ENCODE results near the gene DLAT. TPM values are rescaled to one million over a fixed set of nuclear protein-coding genes. Genes with fewer than 3 reads are reported as not detected.
"Not testable (repeated sequence)": the region's sequence is repeated elsewhere in the genome, so short reads cannot be mapped to it uniquely, and the experiment has no call there.

The DLAT gene
- total RNA-seq, 1 donor from 2014 or later = 59.2 TPM

DNA sequence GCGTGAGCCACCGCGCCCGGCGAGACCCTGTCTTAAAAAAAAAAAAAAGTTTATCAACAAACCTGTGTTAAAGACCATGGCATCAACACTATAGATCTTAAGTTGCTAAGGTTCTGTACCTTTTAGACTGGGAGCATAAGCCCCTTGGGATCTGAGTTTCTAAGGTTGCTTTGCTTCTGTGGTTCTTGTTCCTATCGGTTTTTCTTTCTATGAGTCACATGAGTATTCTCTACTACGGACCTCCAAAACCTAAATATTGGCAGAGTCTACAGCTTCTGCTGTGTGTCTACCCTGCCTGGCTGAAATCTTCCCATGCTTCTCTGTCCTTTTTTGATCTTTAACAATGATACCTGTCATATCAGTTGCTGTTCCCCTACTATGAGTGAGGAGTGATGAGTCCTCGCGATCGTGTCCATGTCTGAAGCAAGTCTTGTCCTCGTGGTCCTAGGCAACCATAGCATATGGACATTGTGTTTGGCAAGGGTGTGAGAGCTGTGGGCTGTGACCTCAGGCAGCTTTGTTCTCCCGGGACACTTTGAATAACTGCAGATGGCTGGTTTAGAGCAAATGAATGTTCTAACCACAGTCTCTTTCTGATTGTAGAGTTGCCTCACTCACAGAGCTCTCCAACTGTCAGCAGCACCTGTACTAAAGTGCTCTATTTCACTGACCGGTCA is 9.0 kb upstream of the DLAT start:
- Mint-ChIP-seq H3K36me3 (ENCODE audit: low read depth) (peaks cover 11% of the 10 kb centered on the region), H3K4me3 (no peak overlapping the region), H3K9me3 (no peaks in the 10 kb centered on the region), H3K27ac (no peak overlapping the region), H3K27me3 (no peaks in the 10 kb centered on the region), H3K4me1 (no peaks in the 10 kb centered on the region)
- intact Hi-C loops (cut with micrococcal nuclease) = no loop called here
- DNase-seq = peak; percentile 43

DNA sequence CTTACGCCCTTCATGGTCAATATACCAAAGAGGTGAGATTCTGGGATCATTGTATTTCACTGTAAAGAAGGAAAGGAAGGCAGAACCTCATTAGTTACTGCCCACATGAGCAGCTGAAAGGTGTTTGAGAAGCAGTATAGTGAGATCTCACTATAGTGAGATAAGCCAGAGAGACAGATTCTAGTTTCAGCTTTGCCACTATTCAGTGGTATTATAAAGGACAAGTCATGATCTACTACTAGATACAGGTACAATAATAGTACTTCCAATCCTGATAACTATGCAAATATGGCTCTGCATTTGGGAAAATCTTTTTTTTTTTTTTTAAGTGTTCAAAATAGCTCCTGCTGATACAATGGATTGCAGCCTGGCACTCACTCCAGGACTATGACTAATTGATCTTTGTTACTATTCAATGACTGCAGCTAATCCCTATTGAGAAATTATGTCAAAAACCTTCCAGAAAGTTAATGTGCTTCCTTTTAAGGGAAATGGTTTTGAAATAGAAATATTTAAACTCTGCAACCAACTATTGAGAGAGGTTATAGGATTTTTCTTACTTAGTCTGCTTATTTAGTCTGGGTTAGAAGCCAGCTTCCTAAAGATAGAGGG is 8.3 kb upstream of the DLAT start:
- Mint-ChIP-seq H3K27ac (no peak overlapping the region), H3K4me1 (no peaks in the 10 kb centered on the region), H3K9me3 (no peaks in the 10 kb centered on the region), H3K4me3 (no peak overlapping the region), H3K27me3 (no peaks in the 10 kb centered on the region), H3K36me3 (ENCODE audit: low read depth) (peaks cover 11% of the 10 kb centered on the region)
- DNase-seq = no peak
- intact Hi-C loops (cut with micrococcal nuclease) = no loop called here

DNA sequence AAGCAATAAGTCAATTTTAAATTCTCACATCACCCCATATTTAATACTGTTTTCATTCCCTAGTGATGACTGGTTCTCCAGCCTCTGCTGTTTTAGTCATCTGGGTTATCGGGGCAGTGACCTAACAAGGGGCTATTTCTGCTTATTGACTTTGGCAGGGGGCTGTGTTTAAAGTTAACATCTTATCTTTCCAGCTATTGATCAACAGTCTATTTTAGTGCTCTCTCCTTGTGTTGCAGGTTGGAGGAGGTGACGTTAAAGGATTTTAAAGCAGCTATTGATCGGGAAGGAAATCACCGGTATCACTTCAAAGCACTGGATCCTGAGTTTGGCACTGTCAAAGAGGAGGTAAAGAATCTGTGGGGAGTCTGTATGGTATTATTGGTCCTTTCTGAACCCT is 7.7 kb upstream of the DLAT start:
- H3K4me3 Mint-ChIP-seq = no peak overlapping the region
- H3K36me3 Mint-ChIP-seq (ENCODE audit: low read depth) = peaks cover 11% of the 10 kb centered on the region
- DNase-seq = peak; percentile 35
- H3K9me3 Mint-ChIP-seq = no peaks in the 10 kb centered on the region
- intact Hi-C loops (cut with micrococcal nuclease) = no loop called here
- H3K4me1 Mint-ChIP-seq = no peaks in the 10 kb centered on the region
- H3K27me3 Mint-ChIP-seq = no peaks in the 10 kb centered on the region
- no peak overlapping the region for H3K27ac Mint-ChIP-seq

DNA sequence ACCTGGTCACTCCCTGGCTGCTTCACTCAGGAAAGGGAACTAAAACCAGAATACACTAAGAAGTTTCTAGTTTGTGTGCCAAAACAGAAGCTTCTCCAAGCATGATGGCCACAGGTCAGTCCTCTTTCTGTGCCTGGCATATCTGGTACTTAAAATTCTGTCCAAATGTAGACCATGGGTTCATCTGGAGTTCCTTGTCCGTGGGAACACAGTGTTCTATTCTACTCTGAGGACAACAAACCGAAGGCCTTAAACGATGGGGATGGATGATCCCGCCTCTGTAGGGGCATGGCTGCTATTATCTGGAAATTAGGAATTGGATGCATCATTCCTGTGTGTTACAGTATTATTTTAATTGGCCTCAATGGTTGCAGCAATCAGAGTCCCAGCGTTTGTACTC is 6.1 kb upstream of the DLAT start:
- Mint-ChIP-seq H3K4me1 (peaks cover 6% of the 10 kb centered on the region), H3K27me3 (no peaks in the 10 kb centered on the region), H3K9me3 (no peaks in the 10 kb centered on the region), H3K4me3 (no peak overlapping the region), H3K27ac (no peak overlapping the region), H3K36me3 (ENCODE audit: low read depth) (peaks cover 16% of the 10 kb centered on the region)
- DNase-seq = peak; percentile 40
- intact Hi-C loops (cut with micrococcal nuclease) = no loop called here

DNA sequence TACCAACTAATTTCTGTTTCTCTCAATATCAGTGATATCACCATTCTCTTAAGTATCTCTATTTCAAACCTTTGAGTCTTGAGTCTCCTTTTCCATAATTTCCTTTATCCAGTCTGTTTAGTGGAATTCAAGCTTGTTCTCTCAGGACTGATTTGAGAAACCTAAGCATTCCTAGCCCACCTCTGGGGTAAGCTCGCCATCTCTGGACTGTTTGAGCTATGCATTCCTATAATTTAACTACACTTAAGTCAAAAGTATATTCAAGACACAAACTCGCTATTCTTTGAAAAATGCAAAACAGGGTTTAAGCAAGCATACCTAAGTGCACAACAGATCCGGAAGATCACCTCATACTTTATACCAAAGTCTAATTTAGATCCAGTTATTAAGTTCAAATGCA is 2.1 kb upstream of the DLAT start:
- Mint-ChIP-seq H3K27ac (peak overlapping the region; percentile 35), H3K9me3 (no peaks in the 10 kb centered on the region), H3K4me3 (peak overlapping the region; percentile 50)

DNA sequence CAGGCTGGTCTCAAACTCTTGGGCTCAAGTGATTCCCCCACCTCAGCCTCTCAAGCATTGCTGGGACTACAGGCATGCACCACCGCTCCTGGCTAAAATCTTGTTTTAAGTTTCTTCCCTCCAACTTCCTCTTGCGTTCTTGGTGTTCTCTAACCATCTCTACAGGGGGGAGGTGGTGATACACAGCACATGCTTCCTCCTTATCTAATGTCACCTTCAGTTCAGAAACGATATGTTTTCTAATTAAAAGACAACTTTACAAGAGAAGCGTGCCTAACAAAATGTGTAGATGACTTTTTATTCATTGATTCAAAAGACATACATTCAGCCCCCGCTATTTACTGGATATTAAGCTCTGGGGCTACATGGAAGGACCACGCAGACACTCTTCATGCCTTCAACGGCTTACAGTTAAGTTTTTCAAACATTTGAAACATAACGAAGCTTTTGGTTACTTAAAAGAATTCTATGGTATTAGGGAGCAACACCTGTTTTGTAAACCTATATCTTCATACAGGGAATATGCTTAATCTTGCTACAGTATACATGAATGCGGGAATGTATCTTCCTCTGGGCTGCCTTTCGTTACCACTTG is 933 bp upstream of the DLAT start:
- Mint-ChIP-seq H3K4me3 (peak overlapping the region; percentile 100), H3K9me3 (no peaks in the 10 kb centered on the region), H3K27me3 (no peaks in the 10 kb centered on the region), H3K27ac (peak overlapping the region; percentile 100), H3K36me3 (ENCODE audit: low read depth) (peaks cover 31% of the 10 kb centered on the region), H3K4me1 (peaks cover 16% of the 10 kb centered on the region)
- DNase-seq = peak; percentile 65
- intact Hi-C loops (cut with micrococcal nuclease) = loop anchor here (1.0 to 5.0 kb wide), 5 partner anchors 47 to 419 kb away; partner anchors contain the start of genes ALG9, CFAP68 and FDXACB1

More for the DNA sequence above, 2.1 kb upstream of the DLAT start:
- intact Hi-C loops (cut with micrococcal nuclease) = loop anchor here (5.0 kb wide), 1 partner anchor 46 kb away; no protein-coding TSS in a partner anchor
- peak; percentile 48 for DNase-seq
- Mint-ChIP-seq H3K36me3 (ENCODE audit: low read depth) (peaks cover 26% of the 10 kb centered on the region), H3K4me1 (peaks cover 13% of the 10 kb centered on the region), H3K27me3 (no peaks in the 10 kb centered on the region)

DNA sequence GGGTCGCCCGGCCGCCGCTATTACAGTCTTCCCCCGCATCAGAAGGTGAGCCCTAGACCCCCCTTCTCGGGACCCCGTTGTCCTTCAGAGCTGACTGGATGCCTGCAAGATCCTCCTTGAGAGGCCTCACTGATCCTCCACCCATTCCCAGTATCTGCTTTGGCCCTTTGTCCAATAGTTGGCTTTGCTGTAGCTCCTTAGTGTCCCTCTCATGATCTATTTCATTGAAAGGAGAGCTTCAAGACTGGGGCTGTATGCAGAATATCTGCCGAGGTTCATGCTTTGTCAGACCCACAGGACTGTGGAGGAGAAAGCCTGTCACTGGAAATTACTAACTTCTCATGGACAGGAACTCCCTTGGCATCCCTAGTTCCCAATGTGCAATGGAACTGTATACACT is 499 bp downstream of the DLAT start:
- H3K4me1 Mint-ChIP-seq = peaks cover 16% of the 10 kb centered on the region
- no peaks in the 10 kb centered on the region for H3K27me3 Mint-ChIP-seq
- no peaks in the 10 kb centered on the region for H3K9me3 Mint-ChIP-seq
- peak overlapping the region; percentile 100 for H3K4me3 Mint-ChIP-seq
- intact Hi-C loops (cut with micrococcal nuclease) = loop anchor here (1.0 to 5.0 kb wide), 7 partner anchors 49 to 421 kb away; partner anchors contain the start of genes ALG9, CFAP68, FDXACB1 and NKAPD1
- H3K27ac Mint-ChIP-seq = peak overlapping the region; percentile 100
- DNase-seq = no peak
- peaks cover 38% of the 10 kb centered on the region for H3K36me3 Mint-ChIP-seq (ENCODE audit: low read depth)

DNA sequence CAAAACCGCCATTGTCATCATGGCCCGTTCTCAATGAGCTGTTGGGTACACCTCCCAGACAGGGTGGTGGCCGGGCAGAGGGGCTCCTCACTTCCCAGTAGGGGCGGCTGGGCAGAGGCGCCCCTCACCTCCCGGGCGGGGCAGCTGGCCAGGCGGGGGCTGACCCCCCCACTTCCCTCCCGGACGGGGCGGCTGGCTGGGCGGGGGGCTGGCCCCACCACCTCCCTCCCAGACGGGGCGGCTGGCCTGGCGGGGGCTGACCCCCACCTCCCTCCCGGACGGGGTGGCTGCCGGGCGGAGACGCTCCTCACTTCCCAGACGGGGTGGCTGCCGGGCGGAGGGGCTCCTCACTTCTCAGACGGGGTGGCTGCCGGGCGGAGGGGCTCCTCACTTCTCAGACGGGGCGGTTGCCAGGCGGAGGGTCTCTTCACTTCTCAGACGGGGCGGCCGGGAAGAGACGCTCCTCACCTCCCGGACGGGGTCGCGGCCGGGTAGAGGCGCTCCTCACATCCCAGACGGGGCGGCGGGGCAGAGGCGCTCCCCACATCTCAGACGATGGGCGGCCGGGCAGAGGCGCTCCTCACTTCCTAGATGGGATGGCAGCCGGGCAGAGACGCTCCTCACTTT is 1.7 kb downstream of the DLAT start:
- DNase-seq, H3K27me3 Mint-ChIP-seq, H3K27ac Mint-ChIP-seq, H3K4me3 Mint-ChIP-seq, H3K9me3 Mint-ChIP-seq: not testable (repeated sequence)
- Mint-ChIP-seq H3K4me1 (peaks cover 16% of the 10 kb centered on the region), H3K36me3 (ENCODE audit: low read depth) (peaks cover 40% of the 10 kb centered on the region)
- intact Hi-C loops (cut with micrococcal nuclease) = loop anchor here (5.0 kb wide), 1 partner anchor 60 kb away; the partner anchor contains the start of genes SDHD and TIMM8B

DNA sequence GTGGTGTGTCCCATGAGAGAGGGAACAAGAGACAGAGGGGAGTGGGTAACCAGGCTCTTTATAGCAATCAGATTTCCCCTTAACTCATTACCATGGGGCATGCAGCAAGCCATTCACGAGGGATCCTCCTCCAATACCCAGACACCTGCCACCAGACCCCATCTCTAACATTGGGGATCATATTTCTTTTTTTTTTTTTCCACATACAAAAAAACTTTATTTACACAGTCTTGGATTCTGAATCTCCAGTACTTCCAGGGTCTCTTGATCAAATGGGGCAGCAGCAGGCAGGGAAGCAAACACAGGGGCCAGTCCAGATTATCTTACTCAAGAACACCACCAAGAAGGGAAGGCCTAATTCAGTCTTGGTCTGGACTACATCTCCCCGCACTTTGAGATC is 4.3 kb downstream of the DLAT start:
- intact Hi-C loops (cut with micrococcal nuclease) = loop anchor here (5.0 kb wide), 1 partner anchor 58 kb away; the partner anchor contains the start of genes SDHD and TIMM8B
- DNase-seq = no peak
- Mint-ChIP-seq H3K4me3 (no peak overlapping the region), H3K9me3 (no peaks in the 10 kb centered on the region), H3K36me3 (ENCODE audit: low read depth) (peaks cover 46% of the 10 kb centered on the region), H3K4me1 (peaks cover 7% of the 10 kb centered on the region), H3K27ac (no peak overlapping the region), H3K27me3 (no peaks in the 10 kb centered on the region)

DNA sequence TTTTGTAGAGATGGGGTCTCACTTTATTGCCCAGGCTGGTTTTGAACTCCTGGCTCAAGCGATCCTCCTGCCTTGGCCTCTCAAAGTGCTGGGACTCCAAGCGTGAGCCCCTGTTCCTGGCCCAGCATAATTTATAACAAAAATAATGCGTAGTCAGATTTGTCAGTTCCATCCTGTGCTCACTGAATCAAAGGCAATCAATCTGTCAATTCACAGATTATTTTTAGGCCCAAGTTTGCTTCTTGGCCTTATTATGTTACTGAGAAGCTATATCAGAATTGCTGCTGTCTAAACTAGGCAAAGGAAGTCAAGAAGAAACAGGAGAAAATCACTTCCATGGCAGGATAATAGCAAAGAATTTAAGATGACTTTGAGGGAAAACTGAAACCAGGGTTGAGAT is 8.7 kb downstream of the DLAT start:
- intact Hi-C loops (cut with micrococcal nuclease) = no loop called here
- Mint-ChIP-seq H3K27me3 (no peaks in the 10 kb centered on the region), H3K4me3 (no peak overlapping the region), H3K9me3 (no peaks in the 10 kb centered on the region), H3K4me1 (no peaks in the 10 kb centered on the region), H3K27ac (no peak overlapping the region), H3K36me3 (ENCODE audit: low read depth) (peaks cover 55% of the 10 kb centered on the region)
- DNase-seq = no peak

DNA sequence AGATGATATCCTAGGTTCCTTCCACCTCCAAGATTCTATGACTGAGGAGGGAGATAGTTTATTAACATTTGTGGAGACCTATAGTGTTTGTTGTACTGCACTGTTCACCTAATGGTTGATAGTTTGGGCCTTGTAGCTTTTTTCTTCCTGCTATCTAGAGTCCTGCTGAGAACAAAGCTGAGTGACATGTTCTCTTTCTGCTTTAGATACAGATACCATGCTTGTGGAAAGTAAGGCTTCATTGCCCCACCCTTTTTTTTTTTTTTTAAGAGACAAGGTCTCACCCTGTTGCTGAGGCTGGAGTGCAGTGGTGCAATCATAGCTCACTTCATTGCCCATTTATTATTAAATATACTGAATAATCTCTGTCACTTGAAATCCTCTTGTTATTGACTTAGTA is 12.3 kb downstream of the DLAT start:
- DNase-seq = no peak
- no peaks in the 10 kb centered on the region for H3K9me3 Mint-ChIP-seq
- peaks cover 10% of the 10 kb centered on the region for H3K4me1 Mint-ChIP-seq
- H3K27ac Mint-ChIP-seq = no peak overlapping the region
- no peak overlapping the region for H3K4me3 Mint-ChIP-seq
- H3K27me3 Mint-ChIP-seq = no peaks in the 10 kb centered on the region
- H3K36me3 Mint-ChIP-seq (ENCODE audit: low read depth) = peaks cover 53% of the 10 kb centered on the region
- intact Hi-C loops (cut with micrococcal nuclease) = no loop called here

DNA sequence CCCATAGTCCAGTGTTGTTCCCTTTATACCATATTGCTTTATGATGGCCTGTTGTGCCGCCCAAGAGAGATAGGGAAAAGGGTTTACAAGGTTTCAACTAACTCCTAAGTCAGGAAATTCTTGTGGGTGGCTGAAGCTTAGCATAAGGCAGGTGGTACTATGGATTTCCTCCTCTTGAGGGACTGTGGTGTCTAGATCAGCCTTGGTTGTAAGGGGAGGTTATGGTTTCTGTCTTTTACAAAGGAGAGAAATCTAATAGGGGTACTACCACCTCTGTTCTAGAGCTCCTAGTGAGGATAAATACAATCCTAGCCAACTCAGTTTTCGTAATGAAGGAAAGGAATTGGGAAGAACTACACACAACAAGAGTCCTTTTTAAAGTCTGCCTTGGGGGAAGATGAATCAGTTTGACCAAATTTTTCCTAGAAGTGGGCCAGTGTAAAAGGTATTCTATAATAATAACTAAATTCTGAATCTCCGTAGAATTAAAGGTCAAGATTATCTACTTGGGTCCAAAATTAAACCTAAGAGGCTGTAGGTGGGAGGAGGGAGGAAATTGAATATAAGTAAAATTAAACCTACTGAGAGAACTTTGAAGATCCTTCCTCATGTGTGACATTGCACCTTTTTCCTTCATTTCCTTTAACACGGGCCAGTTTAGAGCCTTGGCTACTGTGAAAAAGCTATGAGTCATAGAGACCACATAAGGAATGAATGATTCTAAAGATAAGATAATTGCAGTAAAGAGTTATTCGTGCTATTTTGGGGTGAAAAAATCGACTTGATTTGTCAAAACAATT is 17.2 kb downstream of the DLAT start:
- H3K4me3 Mint-ChIP-seq = no peak overlapping the region
- no peaks in the 10 kb centered on the region for H3K27me3 Mint-ChIP-seq
- peaks cover 12% of the 10 kb centered on the region for H3K4me1 Mint-ChIP-seq
- intact Hi-C loops (cut with micrococcal nuclease) = no loop called here
- no peak overlapping the region for H3K27ac Mint-ChIP-seq
- H3K36me3 Mint-ChIP-seq (ENCODE audit: low read depth) = peaks cover 64% of the 10 kb centered on the region
- DNase-seq = peak; percentile 31
- H3K9me3 Mint-ChIP-seq = no peaks in the 10 kb centered on the region

DNA sequence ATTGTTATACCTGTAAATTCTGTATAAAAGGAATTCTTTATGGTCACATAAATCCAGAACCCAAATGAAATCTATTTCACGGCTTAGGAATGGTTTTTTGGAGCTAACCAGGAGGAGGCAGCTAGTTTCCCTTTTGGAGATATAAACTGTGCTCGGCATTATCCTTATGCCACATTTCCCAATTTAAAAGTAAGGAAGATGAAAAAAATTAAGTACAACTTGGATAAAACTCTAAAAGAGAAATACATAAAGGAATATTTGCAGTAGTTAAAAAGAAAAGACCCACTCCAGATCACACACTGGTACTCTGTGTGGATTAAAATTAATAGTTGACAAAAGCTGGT is 17.7 kb downstream of the DLAT start:
- Mint-ChIP-seq H3K27ac (no peak overlapping the region), H3K36me3 (ENCODE audit: low read depth) (peaks cover 66% of the 10 kb centered on the region)

More for the DNA sequence above, 17.7 kb downstream of the DLAT start:
- no peak overlapping the region for H3K4me3 Mint-ChIP-seq
- peaks cover 12% of the 10 kb centered on the region for H3K4me1 Mint-ChIP-seq
- no peaks in the 10 kb centered on the region for H3K27me3 Mint-ChIP-seq
- DNase-seq = peak; percentile 1
- no peaks in the 10 kb centered on the region for H3K9me3 Mint-ChIP-seq
- intact Hi-C loops (cut with micrococcal nuclease) = no loop called here

Measured in activated CD4-positive, alpha-beta T cell treated with anti-CD3 and anti-CD28 coated beads, Interleukin-2, amount 10 ng/mL, durations not matched to agents 24 days and 14 days (primary cell).